Cardiac septum (tissue), 1 donor: ENCODE measurements around the gene EFCAB6. TPM values are rescaled to one million over a fixed set of nuclear protein-coding genes. Genes with fewer than 3 reads are reported as not detected.

Source experiments
- DNase-seq: peaks from one replicate; pipeline ENCODE4 v3.0.0-alpha.2; 2020; ENCODE audit warnings: low spot score
- intact Hi-C: fragments of 100-400 bp; cut with DNase I; formaldehyde crosslinking; loops from one replicate; pipeline ENCODE4 v1.14.0; 2022
- total RNA-seq: library from RNA; stranded (reverse); fragmentation: NEBNext Ultra II Directional; extraction: Animal tissue kit (Norgen Biotek cat#: 25700); gene quantifications from one replicate; pipeline ENCODE4 v1.2.1, GENCODE V29; 2021
- donor health status: DM: no; HTN: no; CAD: no.

EFCAB6 gene
- total RNA-seq, 1 donor from 2014 or later, result 1.3 TPM

DNA sequence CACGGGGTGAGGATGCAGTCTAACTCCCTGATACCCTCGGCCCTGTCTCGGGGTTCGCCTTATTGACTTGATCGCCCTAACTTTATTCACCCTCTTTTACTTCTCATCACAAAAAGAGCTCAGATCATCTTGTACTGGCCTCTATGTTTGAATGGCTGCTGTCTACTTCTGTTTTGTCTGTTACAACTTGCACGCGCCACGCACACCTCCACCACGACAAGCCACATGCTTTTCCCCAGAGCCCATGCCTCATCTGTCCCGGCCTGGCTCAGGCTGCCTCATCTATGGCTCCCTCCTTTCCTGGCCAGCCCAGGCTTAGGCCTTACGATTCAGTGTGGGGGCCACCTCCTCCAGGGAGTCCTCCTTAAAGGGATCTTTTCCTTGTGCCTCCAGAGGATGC is 180.9 kb downstream of the EFCAB6 start:
- DNase-seq, result no peak
- intact Hi-C loops, result no loop called here

DNA sequence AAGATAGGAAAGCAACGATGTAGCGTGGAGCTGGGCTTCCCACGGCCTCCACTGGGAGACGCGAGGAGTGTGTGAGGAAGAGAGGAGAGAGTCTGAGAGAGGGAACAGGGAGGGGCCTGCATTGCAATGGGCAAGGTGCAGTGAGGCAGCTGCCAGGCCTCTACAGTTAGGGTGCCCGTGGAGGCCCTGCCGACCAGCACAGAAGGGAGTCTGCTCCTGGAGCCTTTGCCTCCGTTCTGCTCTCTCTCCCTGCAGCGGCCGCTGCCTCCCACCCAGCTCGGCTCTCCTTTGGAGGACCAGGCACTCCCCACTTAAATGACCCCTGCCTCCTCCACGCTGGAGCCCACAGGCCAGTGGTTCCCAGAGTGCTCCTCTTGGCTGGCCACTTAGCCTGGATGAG is 181.7 kb downstream of the EFCAB6 start:
- no peak for DNase-seq
- intact Hi-C loops, result no loop called here

DNA sequence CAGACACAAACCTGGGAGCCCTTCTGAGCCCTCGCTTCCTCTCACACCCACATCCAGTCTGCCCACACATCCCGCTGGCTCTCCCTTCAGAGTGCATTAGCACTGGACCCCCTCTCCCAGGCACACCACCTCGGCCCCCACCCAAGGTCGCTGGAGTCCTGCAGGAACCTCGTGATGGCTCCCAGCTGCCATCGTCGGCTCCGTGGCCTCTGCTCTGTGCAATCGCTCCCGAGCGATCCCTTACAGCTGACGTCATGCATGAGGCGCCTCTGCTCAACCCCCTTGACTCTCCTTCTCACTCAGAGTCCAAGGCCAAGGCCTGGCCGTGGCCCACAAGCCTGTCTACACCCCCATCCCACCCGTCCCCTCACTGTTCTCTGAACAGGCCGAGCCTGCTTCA is 183.9 kb downstream of the EFCAB6 start:
- DNase-seq, result no peak

DNA sequence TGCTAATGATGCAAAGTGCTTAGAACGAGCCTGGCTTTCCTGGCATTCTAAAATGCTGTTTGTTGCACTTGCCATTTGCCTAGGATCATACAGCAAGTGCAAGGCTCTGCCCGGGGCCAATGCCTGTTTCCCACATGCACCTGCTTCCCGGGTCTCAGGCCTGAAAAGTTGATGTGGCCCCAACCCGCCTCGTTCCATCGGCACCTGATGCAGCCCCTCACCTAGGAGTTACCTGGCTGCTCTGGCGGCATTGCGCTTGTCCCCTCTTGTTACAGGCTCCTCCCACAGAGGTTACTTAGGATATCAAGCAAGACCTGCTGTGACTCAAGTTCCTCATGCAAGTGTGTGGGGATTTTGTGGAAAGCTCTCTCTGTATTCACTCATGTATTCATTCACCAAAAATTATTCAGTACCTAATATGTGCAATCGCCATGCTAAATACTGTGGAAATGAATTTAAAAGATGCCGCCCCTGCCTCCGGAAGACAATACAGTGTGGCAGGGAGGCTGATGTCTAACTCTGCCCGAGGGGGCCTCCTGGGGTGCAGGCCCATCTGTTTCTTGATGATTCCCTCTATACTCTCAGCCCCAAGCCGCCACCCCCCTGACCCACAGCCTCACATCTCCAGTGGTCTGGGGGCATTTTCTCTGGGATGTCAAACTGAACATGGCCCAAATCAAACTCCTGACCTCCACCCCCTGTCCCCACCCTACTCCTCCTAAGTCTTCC is 184.5 kb downstream of the EFCAB6 start:
- DNase-seq, result no peak
- intact Hi-C loops, result no loop called here

More for the DNA sequence above, 183.9 kb downstream of the EFCAB6 start:
- intact Hi-C loops, result no loop called here

DNA sequence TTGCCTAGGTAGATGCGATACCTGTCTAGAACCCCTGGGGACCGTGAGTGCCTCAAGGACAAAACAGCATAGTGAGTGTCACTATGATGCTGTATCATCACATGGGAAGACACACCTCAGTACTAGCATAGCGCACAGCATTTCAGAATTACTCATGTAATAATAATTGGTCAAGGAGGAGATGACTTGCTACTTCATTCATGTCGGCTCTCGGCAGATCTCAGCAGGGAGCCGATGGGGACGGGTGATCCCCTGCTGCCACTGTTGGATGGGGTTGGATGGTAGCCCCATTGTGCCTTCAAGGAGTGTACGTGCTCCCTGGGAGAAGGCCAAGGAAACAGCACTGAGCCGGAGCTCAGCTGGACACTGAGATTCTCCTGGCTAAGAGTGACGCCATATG is 186.9 kb downstream of the EFCAB6 start:
- intact Hi-C loops, result no loop called here

DNA sequence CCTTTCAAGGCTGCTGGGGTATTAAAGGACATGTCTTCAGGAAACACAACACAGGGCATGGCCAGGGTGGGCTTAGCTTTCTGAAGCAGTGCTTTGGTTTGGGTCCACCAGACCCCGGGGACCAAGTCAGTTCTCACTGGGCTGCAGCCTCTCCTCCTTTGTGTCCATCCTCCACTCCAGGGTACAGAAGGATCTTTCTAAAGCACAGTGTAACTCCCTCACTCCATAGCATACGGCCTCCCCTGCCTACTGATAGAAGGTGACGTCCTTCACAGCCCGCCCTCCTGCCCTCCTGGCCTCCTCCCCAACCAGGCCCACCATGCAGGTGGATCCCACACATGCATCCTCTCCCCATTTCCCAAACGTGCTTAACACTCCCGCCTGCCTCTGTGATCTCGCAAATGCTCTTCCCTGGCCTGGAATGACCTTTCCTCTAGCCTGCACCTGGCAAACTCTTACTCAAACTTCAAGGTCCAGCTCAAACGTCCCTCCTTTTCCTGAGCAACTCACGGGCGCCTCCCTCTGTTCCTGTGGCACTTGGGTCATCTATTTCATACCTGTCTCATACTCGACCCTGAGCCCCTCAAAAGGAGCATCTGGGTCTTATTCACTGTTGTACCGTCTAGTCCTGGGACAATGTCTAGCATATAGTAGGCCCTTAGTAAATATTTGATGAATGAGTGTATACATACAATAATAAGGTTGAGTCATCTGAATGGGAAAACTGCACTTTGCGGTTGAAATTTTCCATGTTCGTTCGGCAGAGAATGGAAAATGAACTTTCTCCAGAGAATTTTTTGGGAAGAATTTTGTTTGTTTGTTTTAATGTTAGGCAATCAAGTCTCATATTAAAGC is 187.7 kb downstream of the EFCAB6 start:
- DNase-seq, result no peak
- intact Hi-C loops, result no loop called here

More for the DNA sequence above, 186.9 kb downstream of the EFCAB6 start:
- no peak for DNase-seq

DNA sequence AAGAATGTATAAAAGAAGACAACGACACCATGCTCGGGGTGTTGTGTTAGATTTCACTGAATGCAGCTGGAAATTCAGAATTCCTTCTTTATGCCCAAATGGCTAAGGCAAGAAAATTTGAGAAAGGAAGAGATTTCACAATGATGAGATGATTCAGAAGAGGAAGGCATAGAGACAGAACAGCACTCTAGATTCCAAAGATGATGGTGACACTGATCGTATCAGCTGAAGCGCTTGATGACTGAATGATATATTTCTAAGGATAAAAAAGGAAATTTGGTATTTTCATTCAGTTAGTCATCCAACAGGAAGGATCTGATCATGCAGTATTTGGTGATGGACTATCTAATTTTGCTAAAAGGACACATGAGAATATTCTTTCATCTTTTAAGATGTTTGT is 189.2 kb downstream of the EFCAB6 start:
- intact Hi-C loops, result no loop called here
- no peak for DNase-seq

DNA sequence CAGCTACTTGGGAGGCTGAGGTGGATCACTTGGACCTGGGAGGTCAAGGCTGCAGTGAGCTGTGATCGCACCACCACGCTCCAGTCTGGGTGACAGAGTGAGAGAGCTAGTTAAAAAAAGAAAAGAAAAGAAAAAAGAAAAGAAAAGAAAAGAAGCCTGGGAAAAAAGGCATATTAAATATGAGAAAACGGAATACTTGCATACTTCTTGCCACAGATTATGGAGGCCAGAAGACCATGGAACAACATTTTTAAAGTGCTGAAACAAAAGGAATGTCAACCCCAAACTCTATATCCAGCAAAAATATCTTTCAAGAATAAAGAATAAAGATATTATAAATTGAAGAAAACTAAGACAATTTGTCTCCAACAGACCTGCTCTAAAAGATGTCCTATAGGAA is 191.9 kb downstream of the EFCAB6 start:
- intact Hi-C loops, result no loop called here
- DNase-seq, result no peak

DNA sequence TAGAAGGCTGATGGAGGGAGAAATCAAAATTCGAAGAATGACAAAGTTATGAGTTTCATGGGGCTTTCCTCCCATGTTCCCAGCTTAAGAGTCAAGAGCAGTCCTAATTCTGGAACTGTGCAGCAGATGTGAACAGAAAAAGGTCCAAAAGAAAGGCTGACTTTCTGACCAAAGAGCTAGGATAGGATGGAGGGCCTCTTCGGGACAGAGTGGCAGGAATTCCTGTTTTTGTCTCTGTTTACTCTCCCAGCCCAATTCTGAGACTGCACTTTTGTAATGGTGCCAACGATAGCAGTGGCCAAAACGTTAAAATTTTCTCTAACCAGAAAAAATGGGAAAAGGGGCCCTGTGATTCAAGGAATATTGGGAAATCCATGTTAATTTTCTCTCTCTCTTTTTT is 193.6 kb downstream of the EFCAB6 start:
- DNase-seq, result no peak
- intact Hi-C loops, result no loop called here

DNA sequence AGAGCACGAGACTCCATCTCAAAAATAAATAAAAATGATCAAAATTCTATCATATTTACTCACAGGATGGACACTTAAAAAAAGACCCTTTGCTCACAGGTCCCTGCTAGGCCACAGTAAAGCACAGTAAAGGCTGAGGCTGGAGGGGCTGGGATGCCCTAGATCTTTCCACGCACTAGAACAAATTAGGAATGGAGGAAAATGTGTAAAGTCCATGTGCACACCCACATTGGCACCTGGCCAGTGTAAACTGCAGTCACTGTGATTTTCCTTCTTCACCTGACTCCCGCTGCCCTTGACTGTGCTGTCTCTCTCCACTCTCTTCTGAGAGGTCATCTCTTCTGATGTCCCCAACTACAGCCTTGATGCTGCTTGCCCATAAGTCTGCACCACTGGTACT is 195.5 kb downstream of the EFCAB6 start:
- DNase-seq, result no peak
- intact Hi-C loops, result no loop called here

DNA sequence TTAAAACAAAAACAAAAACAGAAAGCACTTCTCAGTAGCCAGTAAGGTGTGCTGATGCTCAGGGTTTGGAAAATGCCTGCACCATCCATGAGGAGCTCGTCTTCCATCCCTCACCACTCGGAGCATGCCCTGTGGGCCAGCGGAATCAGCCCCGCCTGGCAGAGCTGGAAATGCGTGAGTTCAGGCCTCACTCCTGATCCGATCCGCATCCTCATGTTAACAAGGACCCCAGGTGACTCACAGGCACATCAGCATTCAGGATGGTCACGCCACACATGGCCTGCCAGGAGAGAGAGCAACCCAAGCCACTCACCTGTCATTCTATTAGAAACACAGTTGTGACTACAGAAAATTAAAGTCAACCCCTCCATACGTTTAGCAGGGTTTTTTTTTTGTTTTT is 211.8 kb downstream of the EFCAB6 start:
- DNase-seq, result no peak
- intact Hi-C loops, result no loop called here

DNA sequence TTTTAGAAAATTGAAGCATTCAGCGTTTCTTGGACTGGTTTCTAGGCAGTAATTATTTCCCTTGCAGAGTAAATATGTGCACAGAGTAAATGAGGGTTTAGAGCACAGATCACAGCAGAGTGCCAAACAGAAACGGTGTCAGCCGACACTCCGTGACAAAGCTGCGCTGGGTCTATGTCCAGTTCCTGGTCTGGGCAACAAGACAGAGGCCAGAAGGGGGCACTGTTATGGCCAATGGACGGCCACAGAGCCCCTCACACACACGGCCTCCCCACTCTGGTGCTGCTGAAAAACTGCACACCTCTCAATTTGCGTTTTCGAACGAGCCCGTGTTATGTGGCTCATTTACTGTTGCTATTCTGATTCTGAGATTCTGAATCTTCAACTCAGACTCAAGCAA is 219.6 kb downstream of the EFCAB6 start:
- intact Hi-C loops, result no loop called here

DNA sequence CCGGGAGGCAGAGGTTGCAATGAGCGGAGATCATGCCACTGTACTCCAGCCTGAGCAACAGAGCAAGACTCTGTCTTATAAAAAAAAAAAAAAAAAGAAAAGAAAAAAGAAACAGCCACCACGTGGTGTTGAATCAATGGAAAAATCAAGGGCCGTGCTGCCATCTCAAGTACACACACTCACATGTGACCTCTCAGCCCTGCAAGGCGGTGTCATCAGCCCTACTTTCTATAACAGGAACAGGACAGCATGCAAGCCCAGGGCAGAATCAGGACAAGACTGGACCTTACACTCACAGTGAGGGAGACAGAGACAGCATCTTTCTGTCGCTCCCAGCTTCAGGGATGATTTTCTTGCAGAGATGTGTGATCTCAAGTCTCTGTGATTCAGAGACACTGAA is 220.7 kb downstream of the EFCAB6 start:
- intact Hi-C loops, result no loop called here

More for the DNA sequence above, 219.6 kb downstream of the EFCAB6 start:
- no peak for DNase-seq

DNA sequence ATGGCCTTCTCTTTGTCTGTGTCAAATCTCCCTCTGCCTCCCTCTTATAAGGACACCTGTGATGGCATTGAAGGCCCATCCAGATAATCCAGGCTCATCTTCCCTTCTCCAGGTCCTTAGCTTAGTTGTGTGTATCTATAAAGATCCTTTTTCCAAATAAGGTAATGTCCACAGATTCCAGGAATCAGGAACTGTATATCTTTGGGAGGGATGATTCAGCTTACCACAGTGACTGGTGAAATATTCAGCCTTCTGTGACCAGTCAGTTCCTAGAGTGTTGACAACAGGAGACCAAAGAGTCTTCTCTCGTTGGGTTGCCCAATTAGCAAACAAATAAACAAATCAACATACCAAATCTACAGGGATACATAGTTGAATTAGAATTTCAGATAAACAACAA is 224.5 kb downstream of the EFCAB6 start:
- DNase-seq, result no peak
- intact Hi-C loops, result no loop called here

More for the DNA sequence above, 220.7 kb downstream of the EFCAB6 start:
- DNase-seq, result no peak

DNA sequence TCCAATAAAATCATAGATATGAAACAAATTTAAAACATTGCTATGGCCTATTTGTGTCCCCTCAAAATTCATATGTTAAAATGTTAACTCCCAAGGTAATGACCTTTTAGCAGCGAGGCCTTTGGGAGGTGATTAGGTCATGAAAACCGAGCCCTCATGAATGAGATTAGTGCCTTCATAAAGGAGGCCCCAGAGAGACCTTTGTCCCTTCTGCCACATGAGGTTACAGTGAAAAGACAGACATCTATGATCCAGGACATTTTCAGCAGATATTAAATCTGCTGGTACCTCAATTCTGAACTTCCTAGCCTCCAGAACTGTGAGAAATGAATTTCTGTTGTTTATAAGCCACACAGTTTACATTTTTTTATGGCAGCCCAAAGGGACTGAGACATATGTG is 228.6 kb downstream of the EFCAB6 start:
- intact Hi-C loops, result no loop called here
- DNase-seq, result no peak

DNA sequence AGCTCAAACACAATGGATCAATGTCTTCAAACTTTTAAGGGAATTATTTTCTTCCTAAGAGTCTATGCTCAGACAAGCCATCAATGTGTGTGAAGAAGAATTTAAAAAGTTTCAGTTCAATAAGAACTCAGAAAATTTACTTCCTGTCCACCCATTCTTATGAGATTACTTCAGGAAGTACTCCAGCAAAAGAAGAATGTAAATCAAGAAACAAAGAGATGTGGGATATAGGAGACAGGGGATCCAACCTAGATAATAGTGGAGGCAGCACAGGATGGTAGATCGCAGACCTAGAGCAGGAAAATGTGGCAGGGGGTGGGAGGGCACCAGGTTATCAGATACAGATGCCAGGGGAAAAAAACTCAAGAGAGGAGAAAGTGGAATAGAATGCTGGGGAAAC is 229.7 kb downstream of the EFCAB6 start:
- intact Hi-C loops, result no loop called here
- DNase-seq, result no peak

DNA sequence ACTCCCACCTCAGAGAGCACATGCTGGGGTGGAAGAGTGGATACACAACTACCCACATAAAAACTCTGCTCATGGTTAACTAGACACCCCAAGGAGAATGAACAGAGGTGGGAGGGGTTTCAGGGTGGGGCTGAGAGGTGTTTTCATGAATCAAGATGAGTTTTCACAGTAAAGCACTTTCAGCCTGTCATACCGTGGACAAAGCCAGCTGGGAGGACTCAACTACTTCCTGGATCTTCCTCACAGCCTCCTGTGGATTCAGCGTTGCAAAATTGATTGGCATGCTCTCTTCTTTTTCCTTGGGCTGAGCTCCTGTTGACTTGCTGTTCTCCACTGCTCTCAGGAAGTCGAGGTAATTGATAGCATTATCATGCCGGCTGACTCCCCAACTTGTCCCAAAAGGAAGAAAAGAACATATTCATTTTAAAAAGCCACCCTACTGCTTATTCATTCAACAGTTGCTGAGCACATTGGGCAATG is 231.8 kb downstream of the EFCAB6 start:
- intact Hi-C loops, result no loop called here

DNA sequence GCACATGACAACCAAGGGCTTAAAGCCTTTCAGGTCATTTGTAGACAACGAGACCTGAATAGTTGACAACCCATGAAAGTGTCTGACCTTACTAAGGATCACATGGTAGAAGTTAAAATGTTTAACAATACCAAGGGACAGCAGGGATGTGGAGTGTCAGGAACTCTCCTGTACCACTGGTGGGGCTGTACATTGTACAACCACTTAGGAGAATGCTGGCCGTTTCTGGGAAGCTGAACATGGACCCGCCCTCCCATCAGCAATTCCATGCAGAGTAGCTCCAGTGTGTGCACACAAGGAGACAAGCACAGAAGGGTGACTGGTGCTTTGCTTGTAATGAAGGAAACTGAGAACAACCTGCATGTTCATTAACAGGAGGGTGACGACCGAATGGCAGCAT is 237.4 kb downstream of the EFCAB6 start:
- no peak for DNase-seq
- intact Hi-C loops, result no loop called here

More for the DNA sequence above, 231.8 kb downstream of the EFCAB6 start:
- DNase-seq, result no peak

DNA sequence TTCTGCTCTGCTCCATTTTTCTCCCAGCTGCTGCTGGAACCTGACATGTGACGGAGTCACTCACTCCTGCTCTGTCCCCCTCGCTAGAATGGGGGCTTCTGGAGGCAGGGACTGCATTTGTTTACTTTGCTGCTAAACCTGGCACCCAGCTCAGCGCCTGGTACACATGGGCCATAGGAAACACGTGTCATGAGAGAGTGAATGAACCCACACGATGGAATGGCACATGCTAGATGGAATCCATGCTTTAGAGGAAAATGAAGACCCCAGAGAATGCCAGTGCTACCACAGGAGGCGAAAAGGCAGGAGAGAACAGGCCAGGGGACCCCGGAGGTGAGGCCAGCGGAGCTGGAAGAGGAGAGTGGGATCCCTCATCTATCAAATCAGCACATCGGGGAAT is 239.4 kb downstream of the EFCAB6 start:
- intact Hi-C loops, result no loop called here
- DNase-seq, result no peak

DNA sequence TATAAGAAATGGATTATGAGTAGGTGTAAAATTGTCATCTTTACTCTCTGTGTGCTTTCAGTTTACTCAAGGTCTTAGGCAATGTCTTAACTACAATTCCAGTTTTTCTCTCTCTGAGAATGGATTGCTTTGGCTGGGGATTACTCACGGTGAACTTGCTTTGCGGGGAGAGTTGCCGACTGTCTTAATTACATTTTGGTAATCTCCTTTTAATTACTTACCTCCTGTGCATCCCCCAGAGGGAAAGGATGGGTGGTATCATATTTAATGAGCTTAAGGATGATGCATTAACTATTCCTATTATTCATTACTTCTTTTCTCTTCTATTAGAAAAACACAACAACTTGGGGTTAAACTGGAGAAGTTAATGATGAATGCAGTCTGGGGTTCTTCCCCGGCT is 240.9 kb downstream of the EFCAB6 start:
- intact Hi-C loops, result no loop called here

More for the DNA sequence above, 240.9 kb downstream of the EFCAB6 start:
- DNase-seq, result no peak
